DMS53 treated with DMSO at 0.1 percent for 48 hours (cell line): ENCODE data around the gene APMAP.

ENCODE experiments used
- DNase-seq: peaks from one replicate; lab custom pipeline; 2025; ENCODE audit not compliant: unreplicated experiment; lab: John Stamatoyannopoulos, UW

Gene APMAP

DNA sequence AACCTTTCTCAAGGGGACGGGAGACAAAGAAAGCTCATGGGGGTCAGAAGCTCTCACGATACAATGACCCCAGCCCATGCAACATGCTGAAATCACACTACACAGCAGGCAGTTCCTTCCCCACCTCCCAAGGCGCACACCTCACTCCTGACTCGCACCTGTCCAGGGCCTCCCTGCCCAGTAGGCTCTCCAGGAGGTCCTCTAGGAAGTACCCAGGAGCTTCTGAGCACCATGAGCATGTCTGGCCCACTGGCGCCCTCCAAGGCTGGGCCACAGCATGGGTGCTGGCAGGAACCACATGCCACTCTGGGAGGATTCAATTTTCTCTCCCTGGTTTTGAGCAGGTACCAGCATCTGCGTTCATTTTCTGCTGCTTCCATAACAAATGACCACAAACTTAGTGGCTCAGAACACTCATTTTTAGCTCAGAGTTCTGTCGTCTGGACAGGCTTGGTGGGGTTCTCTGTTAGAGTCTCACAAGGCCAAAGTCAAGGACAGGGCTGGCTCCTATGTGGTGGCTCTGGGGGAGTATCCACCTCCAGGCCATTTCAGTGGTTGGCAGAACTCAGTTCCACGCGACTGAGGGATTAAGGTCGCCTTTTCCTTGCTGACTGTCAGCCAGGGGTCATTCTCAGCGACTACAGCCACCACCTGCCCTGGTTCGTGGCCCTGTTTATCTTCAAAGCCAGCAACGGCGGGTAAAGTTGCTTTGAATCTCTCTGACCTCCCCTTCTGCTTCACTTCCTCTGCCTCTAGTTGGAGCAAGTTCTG lies 32.7 kb upstream of the APMAP start:
- DNase-seq, result no peak

DNA sequence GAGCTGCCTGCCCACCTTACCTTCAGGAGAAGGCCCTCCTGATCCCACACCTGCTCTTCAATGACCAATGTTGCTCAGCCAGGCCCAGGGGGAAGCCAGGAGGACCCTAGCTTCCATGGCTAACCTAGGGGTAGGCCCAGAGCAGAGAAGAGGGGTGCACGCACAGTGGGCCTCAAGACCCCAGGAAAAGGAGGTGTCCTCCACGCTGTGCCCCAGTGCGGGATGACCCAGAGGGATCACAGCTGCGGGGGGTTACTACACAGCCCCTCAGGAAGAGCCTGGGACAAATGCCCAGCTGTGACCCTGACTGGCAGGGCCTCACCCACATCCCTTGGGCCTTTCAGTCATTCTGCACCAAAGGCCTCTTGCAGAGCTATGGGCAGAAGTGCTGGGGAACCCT lies 31.6 kb upstream of the APMAP start:
- DNase-seq, result no peak

GRCh38 chr20:25023356-25023755 lies 30.8 kb upstream of the APMAP start:
- no peak for DNase-seq

- no peak for DNase-seq
These were observed 30.1 kb upstream of the APMAP start for GRCh38 chr20:25022680-25023079.

DNA sequence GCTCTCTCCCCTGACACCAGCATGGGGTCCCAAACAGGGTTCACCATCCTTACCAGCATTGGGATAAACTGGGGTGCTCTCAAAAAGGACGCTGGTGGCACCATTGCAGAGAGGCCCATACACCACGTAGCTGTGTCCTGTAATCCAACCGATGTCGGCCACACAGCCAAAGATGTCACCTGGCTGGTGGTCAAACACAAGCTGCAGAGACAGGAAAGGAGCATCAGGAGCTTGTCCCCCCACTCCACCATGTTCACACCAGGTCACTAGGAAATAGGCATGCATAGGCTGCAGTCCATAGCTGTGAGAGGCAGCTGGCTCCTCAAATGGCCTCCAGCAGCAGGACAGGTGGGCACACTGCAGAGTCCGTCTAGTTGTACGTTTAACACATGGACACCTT lies 28.8 kb upstream of the APMAP start:
- no peak for DNase-seq

GRCh38 chr20:25020901-25021301 lies 28.4 kb upstream of the APMAP start:
- DNase-seq, result no peak

GRCh38 chr20:25020345-25020744 lies 27.8 kb upstream of the APMAP start:
- DNase-seq, result no peak

DNA sequence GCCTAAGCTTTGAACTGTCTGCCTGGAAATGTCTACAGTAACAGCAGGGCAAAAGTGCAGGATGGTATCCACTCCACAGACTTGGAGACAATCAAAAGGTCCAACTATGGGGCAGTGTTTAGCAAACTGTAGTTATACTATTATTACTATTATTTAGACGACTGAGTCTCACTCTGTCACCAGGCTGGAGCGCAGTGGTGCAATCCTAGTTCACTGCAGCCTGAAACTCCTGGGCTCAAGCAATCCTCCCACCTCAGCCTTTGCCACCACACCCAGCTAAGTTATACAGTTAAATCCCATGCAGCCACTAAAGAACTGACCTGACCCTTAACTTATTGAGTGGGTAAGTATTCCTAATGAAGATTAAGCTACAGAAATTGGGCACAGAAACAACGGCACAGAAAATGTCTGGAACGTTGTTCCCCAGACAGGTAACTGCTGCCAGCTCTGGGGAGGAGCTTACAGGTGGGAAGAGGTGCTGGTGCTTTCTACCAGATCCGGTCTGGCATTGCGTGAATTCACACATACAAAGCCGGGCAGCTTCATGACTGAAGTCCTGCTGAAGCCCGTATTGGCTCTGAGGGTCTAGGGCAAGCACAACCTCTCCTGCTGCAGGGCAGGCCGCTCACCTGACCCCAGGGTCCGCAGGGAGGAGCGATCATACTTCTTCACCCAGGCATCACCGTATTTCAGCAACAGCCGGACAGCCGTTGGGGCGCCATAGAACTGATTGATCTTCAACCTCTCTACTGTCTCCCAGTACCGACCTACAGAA lies 27.0 kb upstream of the APMAP start:
- DNase-seq, result no peak

DNA sequence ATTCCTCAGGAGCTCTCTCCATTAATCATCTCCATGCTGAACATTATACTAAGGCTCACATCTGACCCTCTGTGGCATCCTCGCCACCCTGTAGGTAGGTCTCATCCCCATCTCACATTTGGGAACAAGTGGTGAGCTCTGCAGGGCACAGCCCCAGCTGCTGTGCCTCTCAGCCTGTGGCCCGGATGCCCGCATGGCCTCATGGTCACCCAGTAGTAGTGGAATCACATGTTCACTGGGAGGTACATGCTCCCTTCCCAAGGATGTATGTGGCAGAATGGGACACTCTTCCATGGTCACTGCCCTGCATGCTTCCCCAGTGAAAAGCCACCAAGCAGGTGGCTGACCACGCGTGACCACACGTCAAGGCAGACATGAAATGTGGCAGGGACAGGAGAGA lies 26.3 kb upstream of the APMAP start:
- DNase-seq, result no peak

GRCh38 chr20:25018425-25018824 lies 25.9 kb upstream of the APMAP start:
- DNase-seq, result no peak

GRCh38 chr20:25017257-25017803 lies 24.8 kb upstream of the APMAP start:
- DNase-seq, result peak; percentile 89

- DNase-seq, result no peak
These were observed 23.9 kb upstream of the APMAP start for GRCh38 chr20:25016471-25016870.

- DNase-seq, result no peak
These were observed 23.4 kb upstream of the APMAP start for GRCh38 chr20:25015986-25016385.

DNA sequence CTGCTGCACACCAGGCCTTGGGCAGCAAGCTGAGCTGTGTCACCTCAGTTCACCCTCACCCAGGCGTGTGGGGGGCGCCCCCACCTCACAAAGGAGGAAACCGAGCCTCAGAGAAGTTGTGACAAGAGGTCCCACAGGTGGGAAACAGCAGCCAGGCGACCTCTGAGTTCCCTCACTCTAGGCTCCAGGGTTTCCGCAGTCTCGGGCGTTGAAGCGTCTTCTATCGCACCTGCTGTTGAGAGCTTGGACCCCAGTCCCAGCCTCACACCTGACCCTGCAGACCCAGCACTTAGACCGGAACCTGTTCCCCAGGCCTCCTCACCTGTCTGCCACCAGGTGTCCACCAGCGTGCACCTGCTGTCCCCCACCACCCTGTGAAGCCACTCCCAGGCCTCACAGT lies 22.3 kb upstream of the APMAP start:
- DNase-seq, result no peak

DNA sequence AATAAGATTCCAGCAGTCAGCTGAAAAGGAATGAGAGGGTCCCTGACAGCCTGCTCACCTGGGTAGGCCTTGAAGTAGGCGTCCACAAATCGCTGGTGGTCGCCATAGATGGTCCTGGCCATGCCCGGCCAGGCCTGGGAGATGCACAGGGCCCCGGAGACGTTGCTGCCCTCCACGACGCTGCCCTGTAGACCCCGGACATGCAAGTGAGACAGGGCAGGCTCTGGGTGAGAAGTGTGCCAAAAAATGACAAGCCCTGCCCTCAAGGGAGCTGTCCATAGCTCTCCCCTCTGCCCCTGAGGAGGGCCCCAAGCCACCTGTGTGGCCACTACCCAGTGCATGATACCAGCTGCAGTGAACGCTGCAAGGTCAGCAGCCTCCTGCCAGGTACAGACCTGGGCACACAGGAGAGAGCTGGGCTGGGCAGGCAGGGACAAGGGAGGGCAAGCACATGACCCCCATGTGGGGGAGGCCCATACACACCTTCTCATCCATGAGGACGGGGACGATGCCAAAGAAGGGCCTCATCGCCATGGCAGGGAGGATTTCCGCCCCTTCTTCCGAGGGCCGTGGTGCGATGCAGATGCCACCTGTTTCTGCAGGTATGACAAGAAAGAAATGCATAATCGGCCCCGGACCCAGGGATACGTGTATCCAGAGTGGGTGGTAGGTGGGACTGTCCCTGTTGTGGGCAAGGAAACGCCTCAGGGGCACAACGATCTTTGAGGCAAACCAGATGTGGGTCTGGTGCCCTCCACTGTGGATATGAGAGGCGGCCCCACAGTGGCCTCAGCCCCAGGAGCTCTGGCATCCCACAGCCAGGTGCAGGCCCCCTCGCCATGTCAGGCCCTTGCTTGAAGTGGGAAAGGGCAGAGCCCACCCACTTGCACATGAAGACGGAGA lies 21.2 kb upstream of the APMAP start:
- no peak for DNase-seq

DNA sequence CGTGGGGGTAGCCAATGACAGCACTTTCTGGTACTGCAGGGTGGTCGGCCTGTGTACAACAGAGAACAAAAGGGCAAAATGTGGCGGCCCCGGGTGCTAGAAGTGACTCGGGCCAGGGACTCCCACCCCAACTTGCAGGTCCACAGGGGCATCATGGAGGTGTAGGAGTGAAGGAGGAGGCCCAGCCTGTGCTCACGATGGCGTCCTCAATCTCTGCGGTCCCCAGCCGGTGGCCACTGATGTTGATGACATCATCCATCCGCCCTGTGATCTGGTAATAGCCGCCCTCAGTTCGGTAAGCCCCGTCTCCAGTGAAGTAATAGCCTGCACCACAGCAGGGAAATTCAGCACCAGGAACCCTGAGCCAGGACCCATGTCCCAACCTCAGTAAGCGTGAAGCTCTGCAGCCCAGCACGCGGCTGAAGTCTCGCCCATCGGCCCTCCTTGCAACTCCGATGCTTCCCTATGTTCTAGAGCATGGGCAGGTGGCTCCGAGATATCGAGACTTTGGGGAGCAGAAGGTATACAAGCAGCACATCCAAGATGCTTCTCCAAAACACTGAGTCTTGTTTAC lies 20.2 kb upstream of the APMAP start:
- DNase-seq, result no peak

- no peak for DNase-seq
These were observed 19.3 kb upstream of the APMAP start for GRCh38 chr20:25011831-25012241.

DNA sequence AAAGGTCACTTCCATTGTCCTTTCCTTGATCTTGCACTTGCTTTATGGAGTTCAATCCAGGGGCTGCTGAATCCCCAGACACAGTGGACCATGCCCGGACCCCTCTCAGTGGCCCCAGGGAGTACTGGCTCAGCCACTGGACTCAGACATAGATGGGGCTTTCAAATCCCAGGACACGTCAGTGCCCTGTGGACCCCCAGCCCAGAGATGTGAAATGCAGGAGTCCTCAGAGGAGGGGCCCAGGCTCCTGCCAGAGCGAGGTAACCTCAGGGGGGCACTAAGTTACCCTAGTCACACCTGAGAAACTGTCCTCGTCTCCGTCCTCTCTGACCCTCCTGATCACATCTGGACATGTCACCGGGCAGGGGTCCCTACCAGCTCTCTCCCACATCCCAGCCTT lies 18.7 kb upstream of the APMAP start:
- DNase-seq, result no peak

GRCh38 chr20:25009218-25010145 lies 16.9 kb upstream of the APMAP start:
- DNase-seq, result no peak
